HG02885 (cell line): Measurements from ENCODE around the gene ZNF197.
"Not testable (repeated sequence)": the region's sequence is repeated elsewhere in the genome, so short reads cannot be mapped to it uniquely, and the experiment has no call there.

Source experiments
- ATAC-seq: cut with Tn5 transposase; IDR thresholded peaks from one replicate; pipeline ENCODE4 v1.9.1; 2021; ENCODE audit warnings: mild to moderate bottlenecking; ENCODE audit not compliant: unreplicated experiment, poor library complexity

Gene ZNF197

DNA sequence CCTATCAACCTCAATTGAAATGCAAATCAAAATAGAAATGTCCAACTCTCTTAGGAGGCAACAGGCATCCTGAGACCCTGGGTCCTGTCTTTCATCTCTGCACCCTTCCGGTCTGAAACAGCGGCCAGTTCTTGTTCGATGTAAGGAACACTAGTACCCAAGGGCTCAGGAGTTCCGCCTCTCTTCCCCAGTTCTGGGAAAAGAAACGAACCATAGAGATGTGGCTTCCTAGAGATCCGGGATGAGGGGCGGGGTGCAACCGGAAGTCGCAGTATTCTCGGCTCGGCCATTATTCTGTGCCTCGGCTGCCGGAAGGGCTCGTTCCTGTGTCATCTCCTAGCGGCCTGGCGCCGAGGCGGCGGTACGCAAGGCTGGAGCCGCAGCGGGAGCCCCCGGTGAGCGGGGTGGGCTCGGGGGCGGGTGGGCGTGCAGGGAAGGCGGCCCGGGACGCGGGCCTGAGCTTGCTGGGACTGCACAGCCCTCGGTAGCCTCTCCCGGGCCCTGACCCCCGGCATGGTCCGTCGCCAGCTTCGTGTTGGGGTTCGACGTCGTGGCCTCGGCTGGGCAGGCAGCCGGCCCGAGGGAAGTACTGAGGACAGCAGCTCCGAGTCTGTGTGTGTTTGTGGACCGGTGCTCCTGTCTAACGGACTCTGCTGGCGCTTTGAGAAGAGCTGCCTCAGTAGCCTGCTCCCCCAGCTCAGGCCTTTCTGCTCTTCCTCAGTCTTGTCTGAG is at the start of gene ZNF197:
TSS of gene ZNF197 (plus strand) at position 288 of the 732 bp plus-strand sequence. CDS start 4,119 bp downstream, outside the sequence.
- peak; percentile 93 for ATAC-seq

- ATAC-seq = no peak
Observed at GRCh38 chr3:44576613-44577012, 48.2 kb upstream of the ZNF197 start.

GRCh38 chr3:44577354-44577952 is 47.4 kb upstream of the ZNF197 start:
- not testable (repeated sequence) for ATAC-seq

DNA sequence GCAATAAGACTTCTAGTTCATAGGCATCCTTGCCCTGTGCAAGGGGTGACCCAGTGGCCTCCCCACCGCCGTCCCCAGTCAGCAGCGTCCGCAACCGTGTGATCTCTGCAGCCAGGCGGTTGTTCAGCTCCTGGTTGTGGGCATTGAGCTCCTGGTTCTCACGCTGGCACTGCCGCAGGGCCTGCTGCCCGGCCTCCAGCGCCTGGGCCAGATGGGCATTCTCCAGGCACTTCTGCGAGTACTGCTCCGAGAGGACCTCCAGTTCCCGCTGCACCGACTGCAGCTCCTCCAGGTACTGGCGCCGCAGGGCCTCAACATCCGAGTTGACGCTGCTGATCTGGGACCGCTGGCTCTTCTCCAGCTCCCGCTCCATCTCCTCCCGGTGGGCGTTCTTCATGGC is 46.5 kb upstream of the ZNF197 start:
- not testable (repeated sequence) for ATAC-seq

GRCh38 chr3:44578924-44579515 is 45.8 kb upstream of the ZNF197 start:
- ATAC-seq = not testable (repeated sequence)

DNA sequence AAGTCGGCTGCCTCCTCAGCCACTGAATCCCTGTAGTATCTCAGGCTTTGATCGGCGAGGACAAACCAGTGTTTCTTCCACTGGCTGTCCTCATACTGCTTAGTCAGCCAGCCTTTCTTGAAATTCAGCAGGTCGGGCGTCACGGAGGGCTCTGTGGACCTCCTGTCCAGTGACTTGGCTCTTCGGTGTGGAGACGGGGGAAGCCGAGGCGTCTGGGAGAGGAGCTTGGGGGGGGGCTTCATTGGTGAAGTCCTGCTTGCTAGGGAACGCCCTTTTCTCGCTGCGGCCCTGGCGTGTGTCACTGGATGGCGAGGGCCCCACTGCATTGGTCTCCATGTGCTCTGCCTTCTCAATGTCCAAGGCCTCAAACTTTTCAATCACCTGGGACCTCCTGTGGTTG is 45.1 kb upstream of the ZNF197 start:
- ATAC-seq = not testable (repeated sequence)

- not testable (repeated sequence) for ATAC-seq
Observed at GRCh38 chr3:44580971-44581370, 43.9 kb upstream of the ZNF197 start.

DNA sequence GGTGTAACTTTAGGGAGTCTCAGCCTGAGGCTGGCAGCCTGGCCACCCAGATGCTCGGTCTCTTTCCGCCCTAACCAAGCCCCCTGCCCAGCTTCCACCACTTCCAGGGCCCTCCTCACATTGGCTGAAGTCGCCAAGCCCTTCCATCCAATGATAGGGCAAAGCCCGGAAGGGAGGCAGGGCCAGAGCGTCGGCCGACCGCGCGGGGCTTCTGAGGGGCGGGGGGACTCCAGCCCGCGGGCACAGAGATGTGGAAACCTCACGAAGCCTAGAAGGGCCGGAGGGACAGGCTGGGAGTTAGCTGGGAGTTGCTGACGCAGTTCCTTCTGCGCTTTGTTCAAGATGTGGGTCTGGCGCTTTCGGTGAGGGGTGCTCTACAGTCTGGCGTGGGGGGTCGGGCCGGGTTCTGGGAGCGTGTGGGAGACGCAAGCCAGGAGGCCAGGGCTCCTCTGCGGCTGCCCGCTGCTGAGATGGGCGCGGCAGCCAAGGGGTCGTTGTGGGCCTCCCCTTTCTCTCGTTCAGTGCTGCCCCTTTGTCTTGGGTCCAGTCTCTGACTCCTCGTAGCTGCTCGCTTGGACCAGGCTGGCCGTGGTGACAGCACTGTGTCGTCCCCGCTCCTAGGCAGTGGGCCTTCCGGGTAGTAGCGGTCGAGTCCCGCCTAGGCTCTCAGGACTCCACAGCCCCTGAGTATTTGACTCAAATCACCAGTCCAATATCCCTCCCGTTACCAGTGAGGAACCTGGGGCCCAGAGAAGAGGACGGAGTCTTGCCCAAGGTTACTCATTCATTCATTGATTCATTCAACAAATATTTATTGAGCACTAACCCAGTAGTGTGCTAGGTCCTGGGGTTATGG is 40.0 kb upstream of the ZNF197 start, which contains the start of gene ZNF660:
TSS of gene ZNF660 (plus strand) at position 319 of the 856 bp plus-strand sequence. CDS start 9,230 bp downstream, outside the sequence.
- ATAC-seq = no peak

GRCh38 chr3:44596621-44597020 is 28.2 kb upstream of the ZNF197 start:
- no peak for ATAC-seq

GRCh38 chr3:44601749-44602148 is 23.1 kb upstream of the ZNF197 start:
- no peak for ATAC-seq

DNA sequence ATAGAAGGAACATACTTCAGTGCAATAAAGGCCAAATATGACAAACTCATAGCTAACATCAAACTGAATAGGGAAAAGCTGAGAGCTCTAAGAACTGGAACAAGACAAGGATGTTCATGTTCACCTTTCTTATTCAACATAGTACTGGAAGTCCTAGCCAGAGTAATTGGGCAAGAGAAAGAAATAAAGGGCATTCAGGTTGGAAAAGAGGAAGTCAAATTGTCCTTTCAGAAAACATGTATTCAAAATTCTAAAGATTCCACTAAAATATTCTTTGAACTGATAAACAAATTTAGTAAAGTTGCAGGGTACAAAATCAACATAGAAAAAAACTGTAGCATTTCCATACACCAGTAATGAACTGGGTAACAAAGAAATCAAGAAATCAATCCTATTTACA is 12.2 kb upstream of the ZNF197 start:
- no peak for ATAC-seq

GRCh38 chr3:44628716-44629115 is 3.9 kb downstream of the ZNF197 start:
- no peak for ATAC-seq

GRCh38 chr3:44632193-44632592 is 7.4 kb downstream of the ZNF197 start:
- ATAC-seq = no peak

DNA sequence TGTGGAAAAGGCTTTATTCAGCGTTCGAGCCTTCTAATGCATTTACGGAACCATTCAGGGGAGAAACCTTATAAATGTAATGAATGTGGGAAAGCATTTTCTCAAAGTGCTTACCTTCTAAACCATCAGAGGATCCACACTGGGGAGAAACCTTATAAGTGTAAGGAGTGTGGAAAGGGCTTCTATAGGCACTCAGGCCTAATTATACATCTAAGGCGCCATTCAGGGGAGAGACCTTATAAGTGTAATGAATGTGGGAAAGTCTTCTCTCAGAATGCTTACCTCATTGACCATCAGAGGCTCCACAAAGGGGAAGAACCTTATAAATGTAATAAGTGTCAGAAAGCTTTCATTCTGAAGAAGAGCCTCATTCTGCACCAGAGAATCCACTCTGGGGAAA is 17.5 kb downstream of the ZNF197 start:
- no peak for ATAC-seq

- ATAC-seq = no peak
Observed at GRCh38 chr3:44643024-44643423, 18.2 kb downstream of the ZNF197 start.

- no peak for ATAC-seq
Observed at GRCh38 chr3:44647771-44648170, 22.9 kb downstream of the ZNF197 start.

DNA sequence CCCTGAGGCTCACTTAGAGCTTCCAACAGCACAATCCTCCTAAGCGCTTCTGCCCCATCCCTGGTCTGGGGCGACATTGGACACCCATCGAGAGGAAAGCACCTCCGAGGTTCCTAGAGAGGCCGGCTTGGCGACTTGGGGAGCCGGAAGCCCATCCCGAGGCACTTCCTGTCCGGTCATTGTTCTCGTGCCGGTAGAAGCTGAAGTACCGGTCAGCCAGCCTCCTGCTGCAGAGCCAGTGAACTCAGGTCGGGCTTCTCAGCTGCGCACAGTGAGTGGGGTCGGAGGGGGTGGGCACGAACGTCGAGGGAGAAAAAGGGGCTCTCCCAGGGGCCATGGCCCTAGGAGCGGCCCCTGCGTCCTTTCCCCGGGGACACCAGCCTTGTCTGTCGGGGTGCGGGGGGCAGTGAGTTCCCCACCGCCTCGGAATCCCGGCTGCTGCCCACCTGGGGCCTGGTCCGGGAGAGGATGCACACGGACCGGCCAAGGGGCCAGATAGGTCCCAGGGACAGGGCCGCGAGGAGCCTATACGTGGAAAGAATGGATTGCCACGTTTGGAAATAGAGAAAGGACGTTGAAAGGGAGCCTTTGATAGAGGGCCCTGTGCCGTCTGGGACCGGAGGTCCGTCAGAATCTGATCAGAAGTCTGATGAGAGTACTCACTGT is 23.9 kb downstream of the ZNF197 start, which contains the start of gene ZNF35:
TSS of gene ZNF35 (plus strand) at position 169 of the 666 bp plus-strand sequence. CDS start 2,336 bp downstream, outside the sequence.
- peak; percentile 98 for ATAC-seq

GRCh38 chr3:44649709-44650108 is 24.9 kb downstream of the ZNF197 start:
- ATAC-seq = no peak

DNA sequence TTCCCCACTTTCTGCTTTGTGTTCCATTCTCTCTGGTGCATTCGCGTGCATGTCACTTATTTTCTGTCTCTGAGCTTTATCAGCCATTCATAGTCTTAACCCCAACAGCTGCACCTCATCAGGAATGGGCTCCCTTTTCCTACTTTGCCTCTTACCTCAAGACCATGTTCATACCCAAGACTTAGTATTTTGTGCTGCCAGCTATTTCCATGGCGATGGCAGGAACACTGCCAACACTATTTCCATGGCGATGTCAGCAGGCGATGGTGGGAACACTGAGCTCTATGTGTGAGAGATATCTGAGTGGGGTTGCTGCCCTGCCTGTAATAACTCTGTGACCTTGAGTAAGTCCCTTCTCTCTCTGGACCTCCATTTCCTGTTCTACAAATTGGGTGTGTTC is 29.2 kb downstream of the ZNF197 start:
- ATAC-seq = no peak

GRCh38 chr3:44659015-44659414 is 34.2 kb downstream of the ZNF197 start:
- no peak for ATAC-seq
